Endothelial cell of umbilical vein (primary cell): Measurements from ENCODE around the gene ZSWIM7. TPM values are rescaled to one million over a fixed set of nuclear protein-coding genes. Genes with fewer than 3 reads are reported as not detected.

Source experiments
- BruUV-seq: library from RNA; stranded (reverse); fragments of 400-500 nt; replicated peaks from 2 replicates; lab custom pipeline; 2021; lab: Mats Ljungman, UMichigan
- CTCF ChIA-PET: fragments of 300-600, 350-600 bp; sonication (Branson Sonifier 250); formaldehyde crosslinking; loops from one replicate; lab custom pipeline; 2021; ENCODE audit warnings: antibody characterized with exemption, inconsistent platforms; lab: Charles Lee
- POLR2A ChIA-PET: fragments of 300-600, 350-600 bp; sonication (Branson Sonifier 250); formaldehyde crosslinking; loops from one replicate; lab custom pipeline; 2021; ENCODE audit warnings: antibody characterized with exemption, inconsistent platforms; lab: Charles Lee
- DNase-seq: peaks from one replicate; pipeline ENCODE4 v3.0.0-alpha.2; 2011; ENCODE audit warnings: low read depth, low spot score
- FAIRE-seq: peaks from 2 replicates; lab custom pipeline; 2011; peaks lifted over from hg19 to GRCh38; lab: Jason Lieb, UNC
- H2AFZ ChIP-seq: 2 replicates; pipeline ENCODE4 v1.6.0; 2012; ENCODE audit warnings: low read depth, low read length, control low read depth, inconsistent platforms
- H3K27ac ChIP-seq: 2 replicates; pipeline ENCODE4 v1.5.1; 2011; ENCODE audit warnings: low read depth, mild to moderate bottlenecking, control low read depth, low read length, moderate library complexity; ENCODE audit not compliant: insufficient read depth
- H3K27me3 ChIP-seq, 2 experiments: 2 replicates each; pipeline versions ENCODE4 v1.6.0 to v1.6.1; 2011; ENCODE audit warnings: low read length in 2 of 2, mixed read lengths in 1 of 2; ENCODE audit not compliant: control insufficient read depth in 2 of 2, insufficient read depth in 2 of 2
- H3K36me3 ChIP-seq, 2 experiments: 2 replicates in 1 of 2; 3 replicates in 1 of 2; pipeline ENCODE4 v1.5.1; 2011; ENCODE audit warnings: low read length in 2 of 2, mild to moderate bottlenecking in 1 of 2, moderate library complexity in 1 of 2; ENCODE audit not compliant: control insufficient read depth in 2 of 2, insufficient read depth in 2 of 2; ENCODE audit errors: extremely low read depth in 1 of 2
- H3K4me1 ChIP-seq: 3 replicates; pipeline ENCODE4 v1.5.1; 2011; ENCODE audit warnings: mild to moderate bottlenecking, low read length; ENCODE audit not compliant: control insufficient read depth, insufficient read depth; ENCODE audit errors: extremely low read depth
- H3K4me2 ChIP-seq: 2 replicates; pipeline ENCODE4 v1.6.1; 2011; ENCODE audit warnings: low read length, control low read depth, mixed read lengths; ENCODE audit not compliant: insufficient read depth
- H3K4me3 ChIP-seq, 3 experiments: fragments of 200-600 bp in 1 of 3; sonication (generic), shearing (Covaris generic) in 1 of 3; replicated peaks in 1 of 3; 2 replicates each; pipeline ENCODE4 v1.5.1; 2011 to 2016; ENCODE audit warnings: control low read depth in 3 of 3, low read length in 3 of 3, mild to moderate bottlenecking in 2 of 3, inconsistent platforms in 1 of 3, low read depth in 1 of 3, moderate library complexity in 1 of 3; ENCODE audit not compliant: insufficient read depth in 1 of 3
- H3K79me2 ChIP-seq: 2 replicates; pipeline ENCODE4 v1.6.0; 2012; ENCODE audit warnings: low read length, inconsistent platforms; ENCODE audit not compliant: control insufficient read depth, insufficient read depth
- H3K9ac ChIP-seq: replicated peaks from 2 replicates; pipeline ENCODE3; 2011; ENCODE audit warnings: low read length, control low read depth; ENCODE audit not compliant: insufficient read depth; ENCODE audit errors: extremely low read depth
- H3K9me1 ChIP-seq: replicated peaks from 3 replicates; pipeline ENCODE4 v1.6.0; 2011; ENCODE audit warnings: mild to moderate bottlenecking, low read length; ENCODE audit not compliant: control insufficient read depth, insufficient read depth; ENCODE audit errors: extremely low read depth
- H3K9me3 ChIP-seq: replicated peaks from 2 replicates; pipeline ENCODE4 v1.5.1; 2012; ENCODE audit warnings: low read length, inconsistent platforms; ENCODE audit not compliant: control insufficient read depth, insufficient read depth
- H4K20me1 ChIP-seq: replicated peaks from 2 replicates; pipeline ENCODE3; 2011; ENCODE audit warnings: mild to moderate bottlenecking, low read length; ENCODE audit not compliant: control insufficient read depth, insufficient read depth; ENCODE audit errors: extremely low read depth
- CTCF ChIP-seq, 2 donors: IDR thresholded peaks; 1 replicate in 1 of 2; 2 replicates in 1 of 2; pipeline ENCODE4 v1.5.1; 2011; ENCODE audit warnings: low read length in 2 of 2, mild to moderate bottlenecking in 2 of 2, moderate library complexity in 2 of 2, control low read depth in 1 of 2, inconsistent platforms in 1 of 2, low read depth in 1 of 2; ENCODE audit not compliant: insufficient read depth in 1 of 2; ENCODE audit errors: extremely low read depth in 1 of 2
- EZH2 ChIP-seq: IDR thresholded peaks from 2 replicates; pipeline ENCODE4 v1.6.1; 2012; ENCODE audit warnings: borderline replicate concordance, low read depth, mild to moderate bottlenecking, moderate library complexity, low read length, inconsistent platforms; ENCODE audit not compliant: severe bottlenecking
- FOS ChIP-seq: IDR thresholded peaks from 2 replicates; pipeline ENCODE4 v1.6.1; 2011; ENCODE audit warnings: mild to moderate bottlenecking, low read length, moderate library complexity, borderline replicate concordance; ENCODE audit not compliant: insufficient read depth
- GATA2 ChIP-seq: IDR thresholded peaks from 2 replicates; pipeline ENCODE4 v1.7.0; 2011; ENCODE audit warnings: low read depth, mild to moderate bottlenecking, moderate library complexity, mixed read lengths, low read length; ENCODE audit not compliant: insufficient read length, insufficient read depth
- JUN ChIP-seq: IDR thresholded peaks from 2 replicates; pipeline ENCODE4 v1.6.1; 2011; ENCODE audit warnings: borderline replicate concordance, low read depth; ENCODE audit not compliant: insufficient read length, insufficient read depth
- MAX ChIP-seq: IDR thresholded peaks from 2 replicates; pipeline ENCODE4 v1.6.1; 2011; ENCODE audit not compliant: insufficient read depth, insufficient read length
- MYC ChIP-seq: IDR thresholded peaks from one replicate; pipeline ENCODE4 v1.6.1; 2011; ENCODE audit warnings: mild to moderate bottlenecking, low read depth, low read length
- POLR2A ChIP-seq: IDR thresholded peaks from 2 replicates; pipeline ENCODE4 v1.6.1; 2012; ENCODE audit warnings: low read depth, mild to moderate bottlenecking, control low read depth, low read length
- POLR2AphosphoS5 ChIP-seq: IDR thresholded peaks from 2 replicates; pipeline ENCODE4 v1.6.1; 2012; ENCODE audit warnings: low read depth, mild to moderate bottlenecking, control low read depth, low read length, moderate library complexity; ENCODE audit not compliant: insufficient read depth
- dilution Hi-C: fragments of 300-500 bp; cut with MboI; formaldehyde crosslinking; loops from one replicate; pipeline ENCODE4 v1.15.0; 2019; ENCODE audit warnings: low sequenced_read_pairs; ENCODE audit not compliant: extremely low pct_ligation_motif_present
- intact Hi-C: fragments of 100-400 bp; cut with micrococcal nuclease; formaldehyde crosslinking; loops from one replicate; pipeline ENCODE4 v1.10.0; 2022
- polyA plus RNA-seq, 4 experiments: library from polyadenylated mRNA; depleted of rRNA in 3 of 4; stranded (reverse) in 3 of 4; unstranded in 1 of 4; fragments of >200 nt; gene quantifications; 2 replicates each; pipeline versions ENCODE4 v1.2.1 to v1.2.3, GENCODE V29; 2011 to 2012; ENCODE audit warnings: missing spikeins in 1 of 4
- total RNA-seq: library from RNA; stranded (reverse); gene quantifications from 2 replicates; pipeline ENCODE4 v1.2.3, GENCODE V29; 2021

The ZSWIM7 gene
- total and polyA plus RNA-seq, 2 donors (not counting 3 experiments of a cell fraction or from before 2014, with no cell fraction given): 18.0 to 33.8 TPM

- no peak for FAIRE-seq
- Histone ChIP-seq H3K4me3 (no peak overlapping the region), H3K4me1 (peaks cover 11% of the 10 kb centered on the region), H3K9me3 (no peaks in the 10 kb centered on the region), H4K20me1 (no peaks in the 10 kb centered on the region), H3K9ac (no peak overlapping the region), H3K9me1 (no peaks in the 10 kb centered on the region), H3K36me3 (peaks cover 10 to 11% of the 10 kb centered on the region in 2 experiments), H3K27me3 (no peaks in the 10 kb centered on the region), H2AFZ (no peak overlapping the region), H3K79me2 (peaks cover 9% of the 10 kb centered on the region), H3K4me2 (no peak overlapping the region), H3K27ac (no peak overlapping the region)
- ChIA-PET POLR2A (no interaction called here), CTCF (no interaction called here)
- no peak for DNase-seq
- BruUV-seq: no TSS peak
- dilution Hi-C loops: no loop called here
- intact Hi-C loops: no loop called here
- no peak for TF ChIP-seq POLR2AphosphoS5
- TF ChIP-seq GATA2: no peak
- no peak for TF ChIP-seq MYC
- TF ChIP-seq EZH2: no peak
- no peak for TF ChIP-seq POLR2A
- no peak for TF ChIP-seq MAX
- no peak for TF ChIP-seq FOS
These were observed 21.6 kb downstream of the ZSWIM7 start for GRCh38 chr17:15977894-15978293.

- no peak overlapping the region for H3K27ac ChIP-seq
- POLR2A ChIA-PET: no interaction called here
- dilution Hi-C loops: no loop called here
- DNase-seq (no peak), FAIRE-seq (no peak)
- H3K4me3 ChIP-seq: no peak overlapping the region
- H4K20me1 ChIP-seq: no peaks in the 10 kb centered on the region
- peaks cover 3 to 11% of the 10 kb centered on the region in 2 experiments for H3K36me3 ChIP-seq
- CTCF ChIA-PET: interaction anchor here (3.1 kb wide), 1 partner anchor 29 kb away, joined by 17 read pairs; the partner anchor contains the start of gene ADORA2B
- no peaks in the 10 kb centered on the region for H3K9me3 ChIP-seq
- no peaks in the 10 kb centered on the region for H3K9me1 ChIP-seq
- no TSS peak for BruUV-seq
- H3K27me3 ChIP-seq: no peaks in the 10 kb centered on the region
- intact Hi-C loops: no loop called here
- no peak overlapping the region for H3K4me2 ChIP-seq
- no peak for TF ChIP-seq MAX
- TF ChIP-seq CTCF (IDR thresholded peaks at IDR 0.05; ENCODE audit: extremely low read depth in 1 of 2, insufficient read depth in 1 of 2, low read depth in 1 of 2, low read length in 2 of 2): no peak
- TF ChIP-seq POLR2A: no peak
- no peak for TF ChIP-seq POLR2AphosphoS5
- no peak for TF ChIP-seq FOS
- TF ChIP-seq GATA2: no peak
- TF ChIP-seq JUN: no peak
- TF ChIP-seq MYC: no peak
- no peak for TF ChIP-seq EZH2
- H3K9ac ChIP-seq: no peak overlapping the region
- no peak overlapping the region for H2AFZ ChIP-seq
- H3K4me1 ChIP-seq: no peaks in the 10 kb centered on the region
- peaks cover 21% of the 10 kb centered on the region for H3K79me2 ChIP-seq
These were observed 25.7 kb downstream of the ZSWIM7 start for GRCh38 chr17:15973834-15974233.
